HG02885 (cell line): Measurements from ENCODE around the gene PRELID3B.
"Not testable (repeated sequence)": the region's sequence is repeated elsewhere in the genome, so short reads cannot be mapped to it uniquely, and the experiment has no call there.

Experiments
- ATAC-seq: cut with Tn5 transposase; IDR thresholded peaks from one replicate; pipeline ENCODE4 v1.9.1; 2021; ENCODE audit warnings: mild to moderate bottlenecking; ENCODE audit not compliant: unreplicated experiment, poor library complexity

The PRELID3B gene

GRCh38 chr20:59051666-59052185, 9.1 kb upstream of the PRELID3B start:
- ATAC-seq = no peak

- no peak for ATAC-seq
Observed at GRCh38 chr20:59050437-59050836, 7.9 kb upstream of the PRELID3B start.

GRCh38 chr20:59048681-59049030, 6.1 kb upstream of the PRELID3B start:
- no peak for ATAC-seq

GRCh38 chr20:59047938-59048680, 5.5 kb upstream of the PRELID3B start:
- no peak for ATAC-seq

GRCh38 chr20:59046862-59047261, 4.3 kb upstream of the PRELID3B start:
- ATAC-seq = no peak

- no peak for ATAC-seq
Observed at GRCh38 chr20:59044796-59045195, 2.2 kb upstream of the PRELID3B start.

GRCh38 chr20:59044295-59044694, 1.7 kb upstream of the PRELID3B start:
- ATAC-seq = no peak

- no peak for ATAC-seq
Observed at GRCh38 chr20:59043698-59044097, 1.1 kb upstream of the PRELID3B start.

- peak; percentile 88 for ATAC-seq
Observed at GRCh38 chr20:59042796-59043631, 428 bp upstream of the PRELID3B start.

- not testable (repeated sequence) for ATAC-seq
Observed at GRCh38 chr20:59041487-59041886, 1.1 kb downstream of the PRELID3B start.

- no peak for ATAC-seq
Observed at GRCh38 chr20:59040667-59041066, 1.9 kb downstream of the PRELID3B start.

- ATAC-seq = no peak
Observed at GRCh38 chr20:59039233-59039632, 3.4 kb downstream of the PRELID3B start.

- ATAC-seq = no peak
Observed at GRCh38 chr20:59037386-59037785, 5.2 kb downstream of the PRELID3B start.

GRCh38 chr20:59035381-59035780, 7.2 kb downstream of the PRELID3B start:
- no peak for ATAC-seq

- ATAC-seq = no peak
Observed at GRCh38 chr20:59033616-59034165, 8.9 kb downstream of the PRELID3B start.

- no peak for ATAC-seq
Observed at GRCh38 chr20:59033093-59033492, 9.5 kb downstream of the PRELID3B start.

GRCh38 chr20:59032713-59033059, 9.9 kb downstream of the PRELID3B start:
- ATAC-seq = no peak

GRCh38 chr20:59032023-59032712, 10.4 kb downstream of the PRELID3B start, which contains the start of gene ATP5F1E:
TSS of gene ATP5F1E (minus strand) at chr20:59032335. CDS start at chr20:59032251, 84 bp downstream.
- ATAC-seq = peak; percentile 95

- ATAC-seq = no peak
Observed at GRCh38 chr20:59031564-59032022, 11.0 kb downstream of the PRELID3B start.

GRCh38 chr20:59030911-59031563, 11.5 kb downstream of the PRELID3B start:
- no peak for ATAC-seq
